ENCODE results near the gene PAX8.
"Not testable (repeated sequence)": the region's sequence is repeated elsewhere in the genome, so short reads cannot be mapped to it uniquely, and the experiment has no call there.

PAX8 gene

GRCh38 chr2:113278742-113279139 is at the start of gene PAX8:
Gene PAX8, minus strand, starts transcription at chr2:113278921. Its CDS starts 527 bp downstream, at chr2:113278394.
- no peak for DNase-seq

- DNase-seq, result no peak
Measured at GRCh38 chr2:113328043-113328442, 49.3 kb upstream of the PAX8 start.

- DNase-seq, result not testable (repeated sequence)
Measured at GRCh38 chr2:113325161-113325731, 46.5 kb upstream of the PAX8 start.

GRCh38 chr2:113324684-113325160 is 46.0 kb upstream of the PAX8 start:
- DNase-seq, result peak; percentile 59

GRCh38 chr2:113323129-113323528 is 44.4 kb upstream of the PAX8 start:
- DNase-seq, result not testable (repeated sequence)

- DNase-seq, result not testable (repeated sequence)
Measured at GRCh38 chr2:113320106-113320505, 41.4 kb upstream of the PAX8 start.

- not testable (repeated sequence) for DNase-seq
Measured at GRCh38 chr2:113318941-113319340, 40.2 kb upstream of the PAX8 start.

GRCh38 chr2:113316085-113316484 is 37.4 kb upstream of the PAX8 start:
- no peak for DNase-seq

- DNase-seq, result not testable (repeated sequence)
Measured at GRCh38 chr2:113314663-113315062, 35.9 kb upstream of the PAX8 start.

GRCh38 chr2:113314176-113314575 is 35.5 kb upstream of the PAX8 start:
- DNase-seq, result not testable (repeated sequence)

GRCh38 chr2:113311781-113312180 is 33.1 kb upstream of the PAX8 start:
- DNase-seq, result not testable (repeated sequence)

GRCh38 chr2:113311191-113311590 is 32.5 kb upstream of the PAX8 start:
- DNase-seq, result not testable (repeated sequence)

- no peak for DNase-seq
Measured at GRCh38 chr2:113309655-113310387, 31.1 kb upstream of the PAX8 start.

GRCh38 chr2:113308784-113309183 is 30.1 kb upstream of the PAX8 start:
- not testable (repeated sequence) for DNase-seq

- DNase-seq, result not testable (repeated sequence)
Measured at GRCh38 chr2:113306207-113306606, 27.5 kb upstream of the PAX8 start.

- DNase-seq, result not testable (repeated sequence)
Measured at GRCh38 chr2:113305749-113306148, 27.0 kb upstream of the PAX8 start.

- DNase-seq, result no peak
Measured at GRCh38 chr2:113305146-113305545, 26.4 kb upstream of the PAX8 start.

GRCh38 chr2:113304702-113305101 is 26.0 kb upstream of the PAX8 start:
- DNase-seq, result no peak

GRCh38 chr2:113302216-113302980 is 23.7 kb upstream of the PAX8 start:
- DNase-seq, result not testable (repeated sequence)

GRCh38 chr2:113300281-113300680 is 21.6 kb upstream of the PAX8 start:
- no peak for DNase-seq

- no peak for DNase-seq
Measured at GRCh38 chr2:113298176-113298575, 19.5 kb upstream of the PAX8 start.

- peak; percentile 76 for DNase-seq
Measured at GRCh38 chr2:113297590-113297989, 18.9 kb upstream of the PAX8 start.

- no peak for DNase-seq
Measured at GRCh38 chr2:113291191-113291590, 12.5 kb upstream of the PAX8 start.

All from stimulated activated CD8-positive, alpha-beta memory T cell treated with anti-CD3 and anti-CD28 coated beads, Interleukin-4, amount 100 ng/mL, for 48 hours (primary cell).